PFSK-1 (cell line): ENCODE results near the gene DNAH2.

Experiments
- POLR2AphosphoS5 ChIP-seq: IDR thresholded peaks from 2 replicates; pipeline ENCODE4 v1.6.1; 2012; ENCODE audit warnings: low read depth, mild to moderate bottlenecking, control low read depth, low read length, moderate library complexity
- SIN3A ChIP-seq: IDR thresholded peaks from 2 replicates; pipeline ENCODE4 v1.6.1; 2012; ENCODE audit warnings: mild to moderate bottlenecking, low read length, moderate library complexity, borderline replicate concordance; ENCODE audit not compliant: insufficient read depth
- TAF1 ChIP-seq: IDR thresholded peaks from 2 replicates; pipeline ENCODE4 v1.6.1; 2012; ENCODE audit warnings: low read length, control low read depth, borderline replicate concordance; ENCODE audit not compliant: insufficient read depth
- TF ChIP-seq, protein P1 (sequence below), 2 experiments: IDR thresholded peaks; 2 replicates each; pipeline versions ENCODE4 v1.6.1 to v1.8.0; 2011 to 2012; ENCODE audit warnings: low read depth in 2 of 2, low read length in 2 of 2, control low read depth in 1 of 2, inconsistent platforms in 1 of 2, mild to moderate bottlenecking in 1 of 2, moderate library complexity in 1 of 2; ENCODE audit not compliant: insufficient read depth in 1 of 2

DNA sequence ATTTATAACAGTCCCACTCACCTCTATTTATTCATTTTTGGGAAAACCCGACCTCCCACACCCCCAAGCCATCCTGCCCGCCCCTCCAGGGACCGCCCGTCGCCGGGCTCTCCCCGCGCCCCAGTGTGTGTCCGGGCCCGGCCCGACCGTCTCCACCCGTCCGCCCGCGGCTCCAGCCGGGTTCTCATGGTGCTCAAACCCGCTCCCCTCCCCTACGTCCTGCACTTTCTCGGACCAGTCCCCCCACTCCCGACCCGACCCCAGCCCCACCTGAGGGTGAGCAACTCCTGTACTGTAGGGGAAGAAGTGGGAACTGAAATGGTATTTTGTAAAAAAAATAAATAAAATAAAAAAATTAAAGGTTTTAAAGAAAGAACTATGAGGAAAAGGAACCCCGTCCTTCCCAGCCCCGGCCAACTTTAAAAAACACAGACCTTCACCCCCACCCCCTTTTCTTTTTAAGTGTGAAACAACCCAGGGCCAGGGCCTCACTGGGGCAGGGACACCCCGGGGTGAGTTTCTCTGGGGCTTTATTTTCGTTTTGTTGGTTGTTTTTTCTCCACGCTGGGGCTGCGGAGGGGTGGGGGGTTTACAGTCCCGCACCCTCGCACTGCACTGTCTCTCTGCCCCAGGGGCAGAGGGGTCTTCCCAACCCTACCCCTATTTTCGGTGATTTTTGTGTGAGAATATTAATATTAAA is 136.7 kb downstream of the DNAH2 start:
- TF ChIP-seq POLR2AphosphoS5, result no peak
- no peak for TF ChIP-seq SIN3A
- no peak for TF ChIP-seq TAF1
- TF ChIP-seq, protein P1, sequence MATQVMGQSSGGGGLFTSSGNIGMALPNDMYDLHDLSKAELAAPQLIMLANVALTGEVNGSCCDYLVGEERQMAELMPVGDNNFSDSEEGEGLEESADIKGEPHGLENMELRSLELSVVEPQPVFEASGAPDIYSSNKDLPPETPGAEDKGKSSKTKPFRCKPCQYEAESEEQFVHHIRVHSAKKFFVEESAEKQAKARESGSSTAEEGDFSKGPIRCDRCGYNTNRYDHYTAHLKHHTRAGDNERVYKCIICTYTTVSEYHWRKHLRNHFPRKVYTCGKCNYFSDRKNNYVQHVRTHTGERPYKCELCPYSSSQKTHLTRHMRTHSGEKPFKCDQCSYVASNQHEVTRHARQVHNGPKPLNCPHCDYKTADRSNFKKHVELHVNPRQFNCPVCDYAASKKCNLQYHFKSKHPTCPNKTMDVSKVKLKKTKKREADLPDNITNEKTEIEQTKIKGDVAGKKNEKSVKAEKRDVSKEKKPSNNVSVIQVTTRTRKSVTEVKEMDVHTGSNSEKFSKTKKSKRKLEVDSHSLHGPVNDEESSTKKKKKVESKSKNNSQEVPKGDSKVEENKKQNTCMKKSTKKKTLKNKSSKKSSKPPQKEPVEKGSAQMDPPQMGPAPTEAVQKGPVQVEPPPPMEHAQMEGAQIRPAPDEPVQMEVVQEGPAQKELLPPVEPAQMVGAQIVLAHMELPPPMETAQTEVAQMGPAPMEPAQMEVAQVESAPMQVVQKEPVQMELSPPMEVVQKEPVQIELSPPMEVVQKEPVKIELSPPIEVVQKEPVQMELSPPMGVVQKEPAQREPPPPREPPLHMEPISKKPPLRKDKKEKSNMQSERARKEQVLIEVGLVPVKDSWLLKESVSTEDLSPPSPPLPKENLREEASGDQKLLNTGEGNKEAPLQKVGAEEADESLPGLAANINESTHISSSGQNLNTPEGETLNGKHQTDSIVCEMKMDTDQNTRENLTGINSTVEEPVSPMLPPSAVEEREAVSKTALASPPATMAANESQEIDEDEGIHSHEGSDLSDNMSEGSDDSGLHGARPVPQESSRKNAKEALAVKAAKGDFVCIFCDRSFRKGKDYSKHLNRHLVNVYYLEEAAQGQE (IDR thresholded peaks at IDR 0.05; ENCODE audit: insufficient read depth in 1 of 2, low read depth in 2 of 2, low read length in 2 of 2), result no peak
